PC-9 (cell line): ENCODE data around the gene SETD7. TPM values are rescaled to one million over a fixed set of nuclear protein-coding genes. Genes with fewer than 3 reads are reported as not detected.
A peak's percentile ranks its signal among the peaks of the same experiment; 100 is the strongest.

Experiments used
- Bru-seq: library from RNA; stranded (reverse); fragments of 400-500 nt; gene quantifications from one replicate; lab custom pipeline; 2021; lab: Mats Ljungman, UMichigan
- BruChase-seq, 2 experiments: library from RNA; stranded (reverse); fragments of 400-500 nt; gene quantifications; one replicate each; lab custom pipeline; 2021; lab: Mats Ljungman, UMichigan
- BruUV-seq: library from RNA; stranded (reverse); fragments of 400-500 nt; replicated peaks from 2 replicates; lab custom pipeline; 2021; lab: Mats Ljungman, UMichigan
- CTCF ChIA-PET: fragments of 300-600 bp; sonication (Branson Sonifier 250); formaldehyde crosslinking; loops from one replicate; lab custom pipeline; 2022; ENCODE audit warnings: antibody characterized with exemption; lab: Charles Lee
- POLR2A ChIA-PET: fragments of 300-600 bp; sonication (Branson Sonifier 250); formaldehyde crosslinking; loops from one replicate; lab custom pipeline; 2022; ENCODE audit warnings: antibody characterized with exemption; ENCODE audit not compliant: unreplicated experiment; lab: Charles Lee
- DNase-seq, 2 experiments: peaks; one replicate each; pipeline versions ENCODE4 v3.0.0 to v3.0.0-alpha.2; 2015 to 2022; ENCODE audit warnings: mixed read lengths in 1 of 2
- H2AFZ ChIP-seq: fragments of 200-600 bp; sonication (generic); 2 replicates; pipeline ENCODE4 v1.8.1; 2017; ENCODE audit warnings: antibody characterized with exemption
- H3F3A ChIP-seq: fragments of 200-600 bp; sonication (generic); 2 replicates; pipeline ENCODE4 v1.8.1; 2017; ENCODE audit warnings: antibody characterized with exemption, mild to moderate bottlenecking, low read depth; ENCODE audit not compliant: insufficient read depth
- H3K27ac ChIP-seq: fragments of 200-600 bp; sonication (generic); 2 replicates; pipeline ENCODE4 v1.6.1; 2016; ENCODE audit warnings: mixed run types
- H3K27me3 ChIP-seq: fragments of 200-600 bp; sonication (generic); 2 replicates; pipeline ENCODE4 v1.6.1; 2016; ENCODE audit warnings: low read depth, mixed run types; ENCODE audit not compliant: insufficient read depth
- H3K36me3 ChIP-seq: fragments of 200-600 bp; sonication (generic); 2 replicates; pipeline ENCODE4 v1.6.1; 2016; ENCODE audit warnings: low read depth, mixed run types
- H3K4me1 ChIP-seq: fragments of 200-600 bp; sonication (generic); replicated peaks from 2 replicates; pipeline ENCODE4 v1.6.1; 2016; ENCODE audit warnings: mixed run types; ENCODE audit not compliant: insufficient read depth
- H3K4me2 ChIP-seq: fragments of 200-600 bp; sonication (generic); 2 replicates; pipeline ENCODE4 v1.6.1; 2017; ENCODE audit warnings: mixed run types
- H3K4me3 ChIP-seq: fragments of 200-600 bp; sonication (generic); 2 replicates; pipeline ENCODE4 v1.6.1; 2016; ENCODE audit warnings: mixed run types
- H3K79me2 ChIP-seq: fragments of 200-600 bp; sonication (generic); 2 replicates; pipeline ENCODE4 v1.6.1; 2017; ENCODE audit warnings: low read depth, mixed run types
- H3K9me2 ChIP-seq: fragments of 200-600 bp; sonication (generic); 2 replicates; pipeline ENCODE4 v1.8.1; 2017; ENCODE audit warnings: mild to moderate bottlenecking; ENCODE audit not compliant: insufficient read depth
- H3K9me3 ChIP-seq: fragments of 200-600 bp; sonication (generic); 2 replicates; pipeline ENCODE4 v1.8.1; 2016; ENCODE audit warnings: low read depth; ENCODE audit not compliant: insufficient read depth
- H4K20me1 ChIP-seq: fragments of 200-600 bp; sonication (generic); 2 replicates; pipeline ENCODE4 v1.8.1; 2017; ENCODE audit not compliant: insufficient read depth
- EZH2 ChIP-seq: fragments of 200-600 bp; sonication (generic); IDR thresholded peaks from 2 replicates; pipeline ENCODE4 v1.8.0; 2017; ENCODE audit warnings: antibody characterized with exemption, low read depth
- intact Hi-C: fragments of 100-400 bp; cut with micrococcal nuclease; formaldehyde crosslinking; loops from one replicate; pipeline ENCODE4 v1.10.0; 2022; ENCODE audit not compliant: unreplicated experiment
- long read RNA-seq: library from polyadenylated mRNA; stranded (forward); transcript quantifications from one replicate; pipeline ENCODE4 v2.0.0, GENCODE V29; 2022
- total RNA-seq: library from RNA; stranded (reverse); gene quantifications from 2 replicates; pipeline ENCODE4 v1.2.3, GENCODE V29; 2021
- TF ChIP-seq, protein P1 (sequence below): fragments of 200-600 bp; sonication (generic); conservative IDR thresholded peaks from 2 replicates; pipeline ENCODE4 v1.6.1; 2017; ENCODE audit warnings: mixed run types, antibody characterized with exemption, mild to moderate bottlenecking, moderate library complexity

SETD7 gene
- total RNA-seq (31.7 and 36.5 TPM in 2 replicates), Bru-seq, nascent RNA (percentile 72 among the genes with signal in this experiment), BruChase-seq, experiment 1, labeled RNA remaining after a 2-hour chase (percentile 74 among the genes with signal in this experiment), BruChase-seq, experiment 2, labeled RNA remaining after a 6-hour chase (percentile 85 among the genes with signal in this experiment)
- long read RNA-seq, full-length matches to known transcripts = 5 of 17 reads
- long read RNA-seq, partial matches to known transcripts = 0 of 17 reads
- long read RNA-seq, other reads (novel, unspliced or antisense) = 12 of 17 reads

DNA sequence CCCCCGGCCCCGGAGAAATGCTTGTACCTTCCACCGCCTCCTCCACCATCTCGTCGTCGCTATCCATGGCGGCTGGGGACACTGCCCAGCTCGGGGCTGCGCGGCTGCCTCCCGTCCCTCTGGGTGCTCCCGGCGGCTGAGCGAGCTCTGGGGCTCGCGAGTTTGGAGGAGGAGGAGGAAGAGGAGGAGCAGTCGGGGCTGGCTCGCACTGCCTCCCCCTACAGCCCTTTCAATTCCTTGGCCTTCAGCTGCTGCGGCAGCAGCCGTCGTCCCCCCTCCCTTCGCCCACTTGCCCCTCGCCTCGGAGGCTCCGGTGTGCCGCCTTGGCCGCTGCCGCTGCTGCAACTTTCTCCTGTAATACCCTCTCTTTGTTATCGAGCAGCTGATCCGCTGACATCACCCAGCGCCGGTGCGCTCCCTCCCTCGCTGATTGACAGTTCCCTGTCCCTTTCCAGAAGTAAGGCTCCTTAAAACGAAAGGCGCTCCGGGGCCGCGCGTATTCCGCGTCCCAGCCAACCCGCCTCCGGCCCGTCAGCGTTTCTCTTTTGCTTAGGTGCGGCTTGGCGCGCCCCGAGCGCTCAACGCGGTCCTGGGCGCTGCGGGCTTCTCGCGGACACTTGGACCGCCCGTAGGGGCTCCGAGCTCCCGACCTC lies at the start of gene SETD7:
TSS of gene SETD7 (minus strand) at position 149 of the 653 bp plus-strand sequence. CDS start at position 67, 82 bp downstream.
- H3F3A ChIP-seq = peaks cover 7% of the 10 kb centered on the region; the same call in 1 of the 2 replicates
- intact Hi-C loops = loop anchor here (2.0 kb wide), 1 partner anchor 41 kb away; no protein-coding TSS in a partner anchor
- no peaks in the 10 kb centered on the region for H3K9me2 ChIP-seq
- ChIA-PET CTCF (no interaction called here), POLR2A (interaction anchor here (0.6 to 0.7 kb wide), 3 partner anchors 135 to 804 kb away, joined by 3 to 7 read pairs (median 3); no protein-coding TSS in a partner anchor)
- no peaks in the 10 kb centered on the region for H3K36me3 ChIP-seq
- peaks cover 38% of the 10 kb centered on the region for H3K79me2 ChIP-seq
- H3K4me3 ChIP-seq = peak within 1 kb of the TSS; percentile 87
- 0 out of 2 replicates have a peak, but pooled peaks cover 4% of the 10 kb centered on the region for H4K20me1 ChIP-seq
- TF ChIP-seq EZH2 = no peak
- TF ChIP-seq, protein P1, sequence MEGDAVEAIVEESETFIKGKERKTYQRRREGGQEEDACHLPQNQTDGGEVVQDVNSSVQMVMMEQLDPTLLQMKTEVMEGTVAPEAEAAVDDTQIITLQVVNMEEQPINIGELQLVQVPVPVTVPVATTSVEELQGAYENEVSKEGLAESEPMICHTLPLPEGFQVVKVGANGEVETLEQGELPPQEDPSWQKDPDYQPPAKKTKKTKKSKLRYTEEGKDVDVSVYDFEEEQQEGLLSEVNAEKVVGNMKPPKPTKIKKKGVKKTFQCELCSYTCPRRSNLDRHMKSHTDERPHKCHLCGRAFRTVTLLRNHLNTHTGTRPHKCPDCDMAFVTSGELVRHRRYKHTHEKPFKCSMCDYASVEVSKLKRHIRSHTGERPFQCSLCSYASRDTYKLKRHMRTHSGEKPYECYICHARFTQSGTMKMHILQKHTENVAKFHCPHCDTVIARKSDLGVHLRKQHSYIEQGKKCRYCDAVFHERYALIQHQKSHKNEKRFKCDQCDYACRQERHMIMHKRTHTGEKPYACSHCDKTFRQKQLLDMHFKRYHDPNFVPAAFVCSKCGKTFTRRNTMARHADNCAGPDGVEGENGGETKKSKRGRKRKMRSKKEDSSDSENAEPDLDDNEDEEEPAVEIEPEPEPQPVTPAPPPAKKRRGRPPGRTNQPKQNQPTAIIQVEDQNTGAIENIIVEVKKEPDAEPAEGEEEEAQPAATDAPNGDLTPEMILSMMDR = no peak
- H3K27ac ChIP-seq = peak within 1 kb of the TSS; percentile 67
- no peaks in the 10 kb centered on the region for H3K27me3 ChIP-seq
- peaks cover 27% of the 10 kb centered on the region for H3K4me1 ChIP-seq
- H3K4me2 ChIP-seq = peak within 1 kb of the TSS; percentile 88
- peak within 1 kb of the TSS; percentile 87 for H2AFZ ChIP-seq
- TSS peak; percentile 38 for BruUV-seq
- peak; percentile 43 to 72 for DNase-seq
- no peaks in the 10 kb centered on the region for H3K9me3 ChIP-seq

DNA sequence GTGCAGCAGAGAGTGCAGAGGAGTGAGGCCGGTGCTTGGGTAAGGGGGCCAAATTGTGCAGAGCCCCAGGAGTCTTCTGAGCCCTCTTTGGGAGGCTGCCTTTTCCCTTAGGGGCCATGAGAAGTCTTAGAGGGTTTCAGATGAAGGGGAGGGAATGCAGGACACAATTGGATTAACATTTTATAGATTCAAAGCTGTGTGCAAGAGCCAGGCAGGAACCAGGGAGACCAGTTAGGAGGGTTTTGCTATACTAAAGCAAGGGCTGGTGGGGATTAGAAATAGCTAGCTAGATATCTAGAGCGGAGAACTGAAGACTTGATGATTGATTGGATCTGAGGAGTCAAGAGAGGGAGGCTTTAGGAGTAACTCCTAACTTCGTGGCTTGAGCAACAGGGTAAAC lies 49.5 kb upstream of the SETD7 start:
- Histone ChIP-seq H2AFZ (no peak overlapping the region), H3K36me3 (no peaks in the 10 kb centered on the region), H3K79me2 (no peaks in the 10 kb centered on the region), H3K4me3 (no peak overlapping the region), H3K9me3 (no peaks in the 10 kb centered on the region), H3K4me2 (no peak overlapping the region), H3F3A (peaks cover 14% of the 10 kb centered on the region), H3K27me3 (no peaks in the 10 kb centered on the region), H3K27ac (no peak overlapping the region), H3K9me2 (no peaks in the 10 kb centered on the region), H4K20me1 (no peaks in the 10 kb centered on the region), H3K4me1 (peaks cover 43% of the 10 kb centered on the region)
- intact Hi-C loops = no loop called here
- no peak for DNase-seq
- TF ChIP-seq EZH2 = no peak
- TF ChIP-seq, protein P1 = no peak
- ChIA-PET POLR2A (no interaction called here), CTCF (interaction anchor here (0.5 to 0.8 kb wide), 2 partner anchors 47 to 51 kb away, joined by 3 to 12 read pairs; no protein-coding TSS in a partner anchor)
- BruUV-seq = no TSS peak
